HG03460 (cell line): ENCODE data around the gene SAA1.
A peak's percentile ranks its signal among the peaks of the same experiment; 100 is the strongest.
"Not testable (repeated sequence)": the region's sequence is repeated elsewhere in the genome, so short reads cannot be mapped to it uniquely, and the experiment has no call there.

ENCODE experiments used
- ATAC-seq: cut with Tn5 transposase; IDR thresholded peaks from one replicate; pipeline ENCODE4 v1.9.1; 2021; ENCODE audit not compliant: unreplicated experiment

The SAA1 gene

GRCh38 chr11:18254781-18255361 is 11.2 kb upstream of the SAA1 start:
- ATAC-seq = no peak

DNA sequence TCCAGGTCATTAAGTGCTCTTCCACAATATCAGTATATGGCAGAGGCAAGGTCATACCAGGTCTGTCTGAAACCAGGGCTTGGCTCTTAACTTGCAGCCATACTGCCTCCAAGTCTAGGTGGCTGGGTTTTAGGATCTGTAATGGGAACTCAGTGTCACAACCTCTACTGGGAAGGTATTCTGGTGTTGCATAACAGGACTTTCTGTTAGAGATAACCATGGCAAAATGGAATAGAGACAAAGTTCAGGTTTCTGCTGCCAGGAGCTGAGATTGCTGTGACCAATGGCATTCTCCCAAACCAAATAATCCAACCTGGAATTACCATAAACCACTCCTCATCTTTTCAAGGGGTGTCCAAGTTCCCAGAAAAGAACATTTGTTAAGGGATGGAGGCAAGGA is 6.8 kb upstream of the SAA1 start:
- ATAC-seq = no peak

GRCh38 chr11:18261721-18262120 is 4.3 kb upstream of the SAA1 start:
- ATAC-seq = no peak

GRCh38 chr11:18262681-18263350 is 3.2 kb upstream of the SAA1 start:
- not testable (repeated sequence) for ATAC-seq

DNA sequence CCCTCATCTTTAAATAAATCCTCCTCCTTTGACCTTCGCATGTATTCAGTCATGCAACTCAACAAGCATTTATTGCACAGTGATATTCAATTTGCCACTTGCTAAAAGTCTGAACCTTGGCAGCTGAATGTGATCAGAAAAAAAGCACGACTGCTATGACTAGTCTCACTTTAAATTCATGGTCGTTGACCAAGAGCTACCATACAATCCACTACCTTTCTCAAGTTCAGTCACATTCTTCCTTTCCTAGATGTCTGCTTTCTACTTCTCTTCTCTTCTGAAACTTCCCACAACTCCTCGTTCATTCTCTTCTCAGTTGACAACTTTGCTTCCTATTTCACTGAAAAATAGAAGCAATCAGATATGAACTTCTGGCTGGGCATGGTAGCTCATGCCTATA is 2.0 kb upstream of the SAA1 start:
- no peak for ATAC-seq

DNA sequence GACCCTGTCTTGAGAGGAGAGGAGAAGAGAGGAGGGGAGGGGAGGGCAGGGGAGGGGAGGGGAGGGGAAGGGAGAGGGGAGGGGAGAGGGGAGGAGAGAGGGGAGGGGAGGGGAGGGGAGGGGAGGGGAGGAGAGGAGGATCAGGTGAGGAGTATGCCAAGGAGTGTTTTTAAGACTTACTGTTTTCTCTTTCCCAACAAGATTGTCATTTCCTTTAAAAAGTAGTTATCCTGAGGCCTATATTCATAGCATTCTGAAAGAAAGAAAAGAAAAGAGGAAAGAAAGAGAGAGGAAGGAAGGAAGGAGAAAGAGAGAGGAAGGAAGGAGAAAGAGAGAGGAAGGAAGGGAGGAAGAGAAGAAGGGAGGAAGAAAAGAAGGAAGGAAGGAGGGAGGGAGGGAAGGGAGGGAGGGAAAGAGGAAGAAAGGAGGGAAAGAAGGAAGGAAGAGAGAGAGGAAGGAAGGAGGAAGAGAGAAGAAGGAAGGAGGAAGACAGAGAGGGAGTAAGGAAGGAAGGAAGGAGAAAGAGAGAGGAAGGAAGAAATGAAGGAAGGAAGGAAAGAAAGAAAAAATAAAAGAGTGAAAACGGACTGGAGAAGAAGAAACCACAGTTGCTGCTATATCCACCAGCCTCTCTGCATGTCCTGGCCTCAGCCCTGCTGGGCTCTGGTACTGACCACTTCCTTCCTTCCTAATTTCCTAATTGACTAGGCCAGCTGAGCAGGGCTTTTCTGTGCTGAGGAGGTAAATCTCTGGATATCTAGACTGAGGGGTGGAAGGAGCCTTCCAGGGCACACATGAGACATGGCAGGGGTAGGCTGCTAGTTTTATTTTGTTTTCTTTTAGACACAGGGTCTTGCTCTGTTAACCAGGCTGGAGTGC is 1.1 kb upstream of the SAA1 start:
- ATAC-seq = no peak

DNA sequence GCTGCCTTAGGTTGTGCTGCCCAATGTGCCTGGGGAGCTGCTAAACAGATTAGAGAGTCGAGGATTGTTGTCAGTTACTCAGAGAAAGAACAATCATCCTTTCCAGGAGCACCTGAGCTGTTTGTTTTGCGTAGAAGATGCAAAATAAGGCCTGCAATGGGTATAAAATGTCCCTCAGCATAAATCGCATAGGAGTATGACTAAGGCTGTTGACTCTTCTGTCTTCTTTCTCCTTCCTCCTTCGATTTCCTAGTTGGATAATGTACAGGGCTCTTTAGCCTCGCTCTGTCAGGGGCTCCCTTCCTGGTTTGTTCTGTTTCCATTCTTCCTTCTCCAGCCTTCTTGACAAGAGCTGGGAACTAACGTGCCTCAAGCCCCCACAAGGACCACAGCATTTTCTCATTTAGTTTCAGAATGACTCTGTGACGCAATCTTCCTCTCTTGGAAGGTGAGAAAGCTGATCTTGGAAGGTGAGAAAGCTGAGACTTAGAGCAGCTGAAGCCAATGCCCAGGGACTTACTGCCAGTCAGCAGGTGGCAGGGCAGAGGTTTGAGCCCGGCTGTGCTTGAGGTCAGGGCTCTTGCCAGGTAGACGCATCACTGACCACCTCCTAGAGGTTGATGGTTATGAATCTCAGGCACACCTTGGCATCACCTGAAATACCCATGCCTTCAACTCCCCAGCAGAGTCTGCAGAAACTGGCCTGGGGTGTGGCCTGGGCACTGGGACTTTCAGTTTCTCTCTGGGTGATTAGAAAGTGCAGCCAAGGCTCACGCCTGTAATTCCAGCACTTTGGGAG is 1.5 kb downstream of the SAA1 start:
- ATAC-seq = peak; percentile 64

DNA sequence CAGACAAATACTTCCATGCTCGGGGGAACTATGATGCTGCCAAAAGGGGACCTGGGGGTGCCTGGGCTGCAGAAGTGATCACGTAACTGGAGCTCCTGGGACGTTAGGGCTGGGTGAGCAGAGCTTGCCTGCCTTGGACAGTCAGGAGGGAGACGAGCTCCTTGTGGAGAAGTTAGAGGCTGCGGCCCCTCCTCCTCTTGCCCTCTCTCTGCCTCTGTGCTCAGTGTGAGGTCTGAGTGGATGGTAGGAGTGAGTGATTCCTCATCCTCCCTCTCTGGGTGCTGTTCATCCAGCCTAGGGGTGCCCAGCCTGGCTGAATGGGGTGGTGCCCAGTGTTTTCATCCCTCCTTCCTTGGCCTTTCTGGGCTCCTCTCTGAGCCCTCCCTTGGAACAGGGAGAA is 3.2 kb downstream of the SAA1 start:
- ATAC-seq = not testable (repeated sequence)

DNA sequence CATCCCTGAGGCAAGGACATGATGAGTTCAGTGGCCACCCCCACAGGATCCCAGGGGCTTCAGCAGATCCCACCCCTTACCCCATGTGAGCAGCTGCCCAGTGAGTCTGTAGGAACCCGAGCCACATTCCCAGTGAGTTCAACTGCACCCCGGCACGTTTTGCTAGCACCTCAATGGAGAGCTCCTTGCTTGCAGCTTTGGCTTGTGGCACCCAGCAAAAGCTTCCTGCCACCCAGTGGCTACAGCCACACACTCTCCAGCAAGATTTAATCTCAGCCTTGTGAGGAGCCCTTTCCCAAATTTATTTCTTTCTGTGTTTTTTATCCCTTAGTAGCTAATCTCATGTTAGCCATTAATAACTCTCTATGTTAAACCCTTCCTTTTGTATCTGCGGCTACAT is 4.0 kb downstream of the SAA1 start:
- ATAC-seq = no peak

DNA sequence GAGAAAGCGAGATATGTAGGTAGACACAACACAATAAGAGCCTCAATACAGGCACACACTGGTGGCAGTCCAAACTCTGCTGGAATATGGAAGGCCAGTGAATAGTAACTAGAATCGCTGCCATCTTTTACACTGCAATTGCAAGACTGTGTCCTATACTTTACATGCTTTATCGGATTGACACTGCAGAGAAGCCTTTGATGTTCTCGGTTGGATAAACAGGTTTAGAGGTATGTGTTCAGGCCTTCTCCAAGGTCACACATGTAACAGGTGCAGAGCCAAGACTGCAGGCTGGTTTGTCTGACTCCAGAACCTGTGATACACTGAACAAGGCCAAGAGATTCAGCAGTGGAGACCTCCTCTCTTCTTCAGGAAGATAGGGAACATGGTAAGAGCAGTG is 5.1 kb downstream of the SAA1 start:
- no peak for ATAC-seq

DNA sequence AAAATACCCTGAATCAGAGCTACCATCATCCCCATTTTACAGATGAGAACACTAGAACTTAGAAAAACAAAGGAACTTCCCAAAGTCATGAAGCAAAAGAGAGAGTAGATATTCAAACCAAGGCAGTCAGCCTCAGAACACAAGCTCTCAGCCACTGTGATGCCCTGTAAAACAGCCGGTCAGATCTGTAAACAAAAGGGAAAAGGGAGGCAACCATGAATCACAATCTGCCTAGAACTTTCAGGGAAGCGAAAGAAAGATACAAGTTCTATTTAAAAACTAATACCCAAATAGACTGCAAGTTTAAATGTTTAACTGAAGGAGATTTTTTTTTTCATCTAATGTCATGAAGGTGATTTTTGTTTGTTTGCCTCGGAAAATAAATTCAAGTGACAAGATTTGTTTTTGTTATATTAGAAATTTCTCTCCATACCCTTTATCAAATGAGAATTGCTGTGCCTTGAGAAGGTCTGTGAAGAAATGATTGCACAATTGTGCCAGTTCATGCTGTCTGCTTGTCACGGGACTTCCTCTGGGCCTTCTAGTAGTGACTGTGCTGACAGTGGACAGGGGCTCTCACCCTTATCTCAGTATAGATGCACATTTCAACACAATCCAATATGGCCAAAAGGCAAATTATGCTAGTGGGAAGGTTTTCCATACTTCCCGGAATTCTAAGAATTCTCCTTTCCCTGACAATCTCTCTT is 11.7 kb downstream of the SAA1 start:
- ATAC-seq = no peak

- peak; percentile 89 for ATAC-seq
Measured at GRCh38 chr11:18280438-18281045, 14.5 kb downstream of the SAA1 start.

DNA sequence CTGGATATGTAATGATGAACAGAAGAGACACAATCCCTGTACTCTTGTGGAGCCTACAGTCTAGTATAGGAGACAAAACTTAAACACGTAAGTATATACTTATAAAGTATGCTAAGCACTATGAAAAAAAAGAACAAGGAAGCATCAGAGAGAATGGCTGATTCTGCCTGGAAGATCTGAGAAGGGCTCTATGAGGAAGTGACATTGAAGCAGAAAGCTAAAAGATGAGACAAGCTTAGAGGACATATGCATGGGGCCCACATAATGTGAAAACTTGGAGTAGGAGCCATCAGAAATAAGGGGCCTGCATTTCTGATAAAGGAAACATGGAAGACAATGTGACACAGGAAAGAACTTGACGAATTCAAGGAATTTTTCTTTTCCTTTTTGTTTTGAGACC is 16.6 kb downstream of the SAA1 start:
- no peak for ATAC-seq

DNA sequence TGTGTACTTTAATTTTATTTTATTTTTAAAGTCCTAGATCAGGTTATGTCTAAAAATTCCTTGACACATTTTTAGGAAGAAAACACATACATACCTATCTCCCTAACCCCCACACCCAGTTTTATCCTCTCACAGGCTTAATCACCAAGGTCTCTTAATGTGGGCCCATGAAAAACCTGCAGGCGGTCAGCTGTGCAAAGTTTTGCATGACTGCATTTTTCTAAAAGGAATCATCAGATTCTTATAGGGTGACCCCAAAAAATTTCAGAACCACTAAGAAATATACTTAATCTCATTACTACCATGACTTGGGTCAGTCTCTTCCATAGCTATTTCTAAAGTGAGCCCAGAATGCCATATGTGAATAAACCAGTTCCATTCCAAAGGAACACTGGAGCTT is 19.8 kb downstream of the SAA1 start:
- no peak for ATAC-seq

DNA sequence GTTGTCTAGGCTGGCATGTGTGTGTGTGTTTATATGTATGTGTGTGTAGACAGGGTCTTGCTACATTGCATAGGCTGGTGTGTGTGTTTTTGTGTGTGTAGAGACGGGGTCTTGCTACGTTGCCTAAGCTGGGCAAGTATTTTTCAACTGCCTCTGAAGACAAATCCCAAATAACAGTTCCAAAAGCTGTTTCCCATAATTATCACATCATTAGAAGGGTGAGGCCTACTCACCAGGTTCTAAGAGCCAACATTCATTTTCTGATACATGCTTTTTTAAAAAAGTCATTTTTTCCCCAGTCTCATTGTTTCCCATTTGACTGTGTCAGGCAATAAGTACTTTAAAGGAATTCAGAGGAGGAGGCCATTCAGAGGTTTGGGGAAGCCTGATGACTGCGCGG is 22.8 kb downstream of the SAA1 start:
- ATAC-seq = no peak

GRCh38 chr11:18294862-18295261 is 28.8 kb downstream of the SAA1 start:
- ATAC-seq = peak; percentile 84

DNA sequence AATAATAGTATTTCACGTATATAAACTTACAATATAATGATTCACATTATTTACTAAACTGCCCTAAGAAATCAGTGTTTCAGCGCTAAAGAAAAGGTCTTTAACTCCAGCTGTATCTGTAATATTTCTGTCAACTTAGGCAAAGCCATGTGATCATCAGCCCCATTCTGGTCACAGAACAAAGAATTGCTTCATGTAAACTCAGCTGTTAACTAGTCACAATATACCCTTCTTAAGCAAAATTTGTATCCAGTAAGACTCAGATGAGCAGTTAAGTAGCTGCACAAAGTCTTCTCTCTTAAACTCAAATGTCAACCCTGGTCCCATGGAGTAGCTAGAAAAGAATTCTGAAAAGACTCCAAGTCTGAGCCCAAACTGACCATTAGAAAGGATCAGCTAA is 29.3 kb downstream of the SAA1 start:
- ATAC-seq = no peak

- ATAC-seq = no peak
Measured at GRCh38 chr11:18299721-18300120, 33.7 kb downstream of the SAA1 start.

GRCh38 chr11:18304745-18305144 is 38.7 kb downstream of the SAA1 start:
- ATAC-seq = no peak

DNA sequence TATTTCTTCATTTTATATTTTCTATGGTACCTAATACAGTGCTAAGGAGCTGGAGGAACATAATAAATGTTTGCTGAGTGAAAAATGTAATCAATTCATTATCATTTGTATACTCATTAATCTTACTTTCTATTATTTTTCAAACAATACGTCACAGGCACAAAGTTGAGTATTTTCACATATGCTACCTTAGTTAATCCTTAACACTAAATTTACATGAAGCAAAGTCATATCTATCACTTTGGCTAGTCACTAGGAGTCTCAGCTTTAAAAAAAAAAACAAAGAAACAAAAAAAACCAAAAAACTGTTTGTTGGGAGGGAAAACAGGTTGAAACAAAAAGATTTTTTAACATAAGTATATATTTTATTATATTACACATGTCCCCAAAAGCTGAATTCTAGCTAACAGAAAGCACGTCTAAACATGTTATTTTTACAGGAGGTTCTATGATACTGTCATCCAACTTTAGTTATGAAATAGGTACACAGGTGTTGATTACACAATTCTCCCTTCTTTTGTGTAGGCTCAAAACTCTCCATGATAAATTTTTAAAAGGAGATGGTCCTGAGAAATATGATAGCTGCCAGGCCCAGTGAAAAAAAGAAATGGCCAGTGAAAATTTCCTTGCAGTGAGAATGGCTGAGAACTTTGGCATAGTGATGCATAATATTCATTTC is 41.5 kb downstream of the SAA1 start:
- ATAC-seq = no peak
